GM21381 (cell line): ENCODE results near the gene EBF4.
"Not testable (repeated sequence)": the region's sequence is repeated elsewhere in the genome, so short reads cannot be mapped to it uniquely, and the experiment has no call there.

Source experiments
- ATAC-seq: cut with Tn5 transposase; IDR thresholded peaks from one replicate; pipeline ENCODE4 v1.9.1; 2021; ENCODE audit warnings: mild to moderate bottlenecking, moderate library complexity; ENCODE audit not compliant: unreplicated experiment

Gene EBF4

GRCh38 chr20:2755451-2756055 is 63.0 kb downstream of the EBF4 start:
- no peak for ATAC-seq

DNA sequence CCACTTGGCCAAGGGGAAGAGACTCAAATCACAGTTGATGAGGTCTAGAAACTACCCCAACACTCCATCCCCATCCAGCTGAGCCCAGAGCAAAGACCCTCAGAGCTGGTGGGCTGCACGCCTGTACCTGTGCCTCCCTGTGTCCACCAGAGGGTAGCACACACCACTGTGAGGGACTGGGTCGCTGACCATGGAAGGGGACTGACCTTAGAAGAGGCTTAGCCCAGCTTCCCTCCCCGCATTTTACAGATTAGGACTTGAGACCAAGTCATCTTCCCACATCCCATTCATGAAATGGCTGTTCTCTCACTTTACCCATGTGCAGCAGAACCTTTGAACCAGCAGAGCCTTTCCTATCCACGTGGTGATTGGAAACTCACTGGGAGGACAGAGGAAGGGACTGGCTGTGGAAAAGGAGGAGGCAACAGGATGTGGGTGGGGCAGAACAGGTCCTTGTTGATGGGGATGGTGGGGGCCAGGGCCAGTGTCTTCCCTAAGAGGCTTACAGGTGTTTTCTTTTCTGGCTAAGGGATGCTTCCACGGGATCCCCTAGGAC is 63.6 kb downstream of the EBF4 start:
- ATAC-seq = no peak

- ATAC-seq = no peak
These were observed 64.4 kb downstream of the EBF4 start for GRCh38 chr20:2757001-2757400.

DNA sequence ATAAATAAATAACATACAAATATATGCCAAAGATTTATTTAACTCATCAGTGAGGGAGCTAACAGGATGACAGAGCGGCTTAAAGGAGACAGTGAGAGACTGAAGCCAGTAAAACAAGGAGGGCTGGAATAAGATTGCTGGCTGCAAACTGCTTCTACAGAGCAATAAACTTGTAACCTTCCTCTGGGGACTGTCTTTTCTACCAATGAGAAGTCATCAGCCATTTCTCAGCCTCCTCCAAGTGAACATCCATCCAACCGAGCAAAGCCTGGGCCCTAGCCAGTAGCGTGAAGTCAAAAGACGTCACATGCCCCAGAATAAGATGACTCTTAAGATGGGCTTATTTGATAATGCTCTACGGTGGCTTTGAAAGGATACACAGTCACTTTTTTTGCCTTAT is 65.4 kb downstream of the EBF4 start:
- no peak for ATAC-seq

- ATAC-seq = no peak
These were observed 66.6 kb downstream of the EBF4 start for GRCh38 chr20:2759143-2759542.

- no peak for ATAC-seq
These were observed 67.2 kb downstream of the EBF4 start for GRCh38 chr20:2759603-2760296.

- no peak for ATAC-seq
These were observed 67.8 kb downstream of the EBF4 start for GRCh38 chr20:2760297-2760951.

GRCh38 chr20:2760952-2761305 is 68.3 kb downstream of the EBF4 start:
- ATAC-seq = no peak

GRCh38 chr20:2761885-2762284 is 69.3 kb downstream of the EBF4 start:
- ATAC-seq = no peak

DNA sequence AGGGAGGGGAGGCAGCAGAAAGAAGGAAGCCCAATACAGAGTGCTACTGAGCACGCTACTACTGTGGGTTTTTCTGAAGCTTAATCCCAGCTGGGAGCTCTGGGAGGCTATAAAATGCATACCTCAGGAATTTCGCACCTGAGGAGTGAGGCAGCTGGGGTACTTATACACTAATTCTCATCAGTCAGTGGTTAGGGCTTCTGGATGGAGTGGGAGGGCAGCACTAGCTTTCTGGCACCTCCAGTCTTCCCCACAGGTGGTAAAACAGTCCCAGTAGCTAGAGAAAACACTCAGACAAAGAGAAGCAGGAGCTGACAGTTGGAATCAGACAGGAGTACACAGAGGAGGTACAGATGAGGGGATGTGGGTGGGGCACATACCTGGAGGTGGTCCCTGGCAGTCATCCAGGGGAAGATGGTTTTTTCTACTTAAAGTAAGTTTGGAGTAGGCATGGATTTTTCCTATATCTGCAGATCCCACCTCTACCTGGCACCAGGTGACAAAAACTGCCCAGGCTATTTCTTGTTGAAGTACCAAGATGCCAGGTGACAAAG is 70.1 kb downstream of the EBF4 start:
- ATAC-seq = no peak

- ATAC-seq = no peak
These were observed 70.6 kb downstream of the EBF4 start for GRCh38 chr20:2763186-2763585.

GRCh38 chr20:2767768-2768631 is 75.4 kb downstream of the EBF4 start:
- no peak for ATAC-seq

- ATAC-seq = no peak
These were observed 76.0 kb downstream of the EBF4 start for GRCh38 chr20:2768632-2769015.

GRCh38 chr20:2770091-2770490 is 77.5 kb downstream of the EBF4 start:
- ATAC-seq = not testable (repeated sequence)

- ATAC-seq = no peak
These were observed 79.1 kb downstream of the EBF4 start for GRCh38 chr20:2771631-2772080.

DNA sequence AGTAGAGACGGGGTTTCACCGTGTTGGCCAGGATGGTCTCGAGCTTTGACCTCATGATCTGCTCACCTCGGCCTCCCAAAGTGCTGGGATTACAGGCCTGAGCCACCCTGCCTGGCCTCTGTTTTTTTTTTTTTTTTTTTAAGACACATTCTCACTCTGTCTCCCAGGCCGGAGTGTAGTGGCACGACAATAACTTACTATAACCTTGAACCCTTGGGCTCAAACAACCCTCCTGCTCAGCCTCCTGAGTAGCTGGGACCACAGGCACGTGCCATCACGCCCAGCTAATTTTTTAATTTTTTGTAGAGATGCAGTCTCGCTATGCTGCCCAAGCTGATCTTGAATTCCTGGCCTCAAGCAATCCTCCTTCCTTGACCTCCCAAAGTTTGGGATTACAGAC is 81.2 kb downstream of the EBF4 start:
- no peak for ATAC-seq

DNA sequence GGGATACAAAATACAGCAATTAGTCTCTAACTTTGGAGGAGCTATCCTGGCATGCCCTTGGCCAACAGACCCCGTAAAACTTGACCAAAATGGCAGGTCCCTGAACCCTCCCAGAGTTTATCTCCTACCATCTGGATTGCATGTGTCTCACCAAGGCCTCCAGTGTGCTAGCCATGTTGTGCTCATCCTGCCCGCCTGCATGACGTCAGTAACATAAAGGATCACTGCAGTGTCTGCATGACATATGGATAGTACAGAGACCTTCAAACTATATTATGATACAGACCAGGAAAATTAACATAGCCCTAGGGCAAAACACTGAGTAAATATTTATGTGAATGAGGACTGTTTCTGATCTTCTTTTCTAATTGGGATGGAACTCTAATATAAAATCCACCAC is 82.6 kb downstream of the EBF4 start:
- no peak for ATAC-seq

- ATAC-seq = no peak
These were observed 86.2 kb downstream of the EBF4 start for GRCh38 chr20:2778602-2779321.

GRCh38 chr20:2780948-2781347 is 88.4 kb downstream of the EBF4 start:
- ATAC-seq = no peak

GRCh38 chr20:2783908-2784566 is 91.5 kb downstream of the EBF4 start:
- no peak for ATAC-seq
